NCI-H128 (cell line): Measurements from ENCODE around the gene PC.
A peak's percentile ranks its signal among the peaks of the same experiment; 100 is the strongest.
"Not testable (repeated sequence)": the region's sequence is repeated elsewhere in the genome, so short reads cannot be mapped to it uniquely, and the experiment has no call there.

Source experiments
- DNase-seq: peaks from one replicate; lab custom pipeline; 2025; ENCODE audit not compliant: unreplicated experiment; lab: John Stamatoyannopoulos, UW

The PC gene

DNA sequence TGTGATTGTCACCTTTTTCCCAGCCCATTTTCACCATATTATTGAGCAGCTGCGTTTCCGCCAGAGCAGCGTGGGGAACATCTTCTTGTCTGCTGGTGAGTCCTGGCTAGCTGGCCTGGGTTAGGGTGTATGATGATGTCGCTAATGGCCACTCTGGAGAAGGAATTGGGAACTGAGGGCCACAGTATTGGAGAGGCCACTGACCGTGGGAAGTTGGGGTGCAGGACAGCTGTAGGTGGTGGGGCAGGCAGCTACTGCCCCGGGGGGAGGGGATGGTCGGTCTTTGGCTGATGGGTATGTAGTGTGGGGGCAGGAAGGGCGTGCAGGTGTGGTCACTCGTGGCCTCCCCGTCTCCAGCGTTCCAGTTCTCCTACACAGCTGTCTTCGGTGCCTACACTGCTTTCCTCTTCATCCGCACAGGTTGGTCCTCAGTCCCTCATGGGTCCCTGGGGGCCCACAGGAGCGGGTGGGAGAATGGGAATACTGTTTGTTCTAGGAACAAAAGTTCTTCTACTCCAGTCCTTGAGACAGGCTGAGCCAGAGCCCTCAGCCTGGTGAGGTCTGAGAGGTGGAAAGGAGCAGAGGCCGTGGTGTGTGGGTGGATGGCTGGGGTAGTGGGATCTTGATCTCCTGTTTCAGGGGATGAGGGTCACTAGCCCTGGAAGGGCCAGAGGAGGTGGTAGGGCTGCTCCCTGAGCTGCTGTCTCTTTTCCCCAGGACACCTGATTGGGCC, 112.9 kb downstream of the PC start:
- no peak for DNase-seq

- no peak for DNase-seq
Measured at GRCh38 chr11:66844496-66845142, 113.6 kb downstream of the PC start.

DNA sequence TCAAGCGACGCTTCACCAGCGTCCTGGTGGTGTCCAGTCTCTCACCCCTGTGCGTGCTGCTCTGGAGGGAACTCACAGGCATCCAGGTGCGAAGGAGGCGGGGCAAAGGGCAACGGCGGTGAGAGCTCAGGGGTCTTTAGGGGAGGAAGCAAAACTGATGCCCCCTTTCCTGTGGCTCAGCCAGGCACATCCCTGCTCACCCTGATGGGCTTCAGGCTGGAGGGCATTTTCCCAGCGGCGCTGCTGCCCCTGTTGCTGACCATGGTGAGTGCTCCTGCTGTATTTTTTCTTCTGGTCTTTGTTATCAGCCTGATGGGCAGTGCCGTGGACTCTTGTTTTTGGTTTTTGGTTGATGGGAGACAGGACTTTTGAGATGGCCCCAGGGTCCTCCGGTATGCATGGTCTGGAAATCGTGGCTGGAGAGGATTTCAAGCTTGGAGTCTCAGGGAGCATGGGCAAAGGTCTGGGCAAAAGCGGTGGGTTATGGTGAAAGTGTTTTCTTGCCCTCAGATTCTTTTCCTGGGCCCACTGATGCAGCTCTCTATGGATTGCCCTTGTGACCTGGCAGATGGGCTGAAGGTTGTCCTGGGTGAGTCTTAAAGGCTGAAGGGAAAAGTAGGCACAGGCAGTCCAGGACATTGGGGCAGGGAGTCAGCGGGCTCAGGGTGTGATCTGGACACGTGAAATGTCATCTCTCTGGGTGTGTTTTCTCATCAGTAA, 114.2 kb downstream of the PC start:
- no peak for DNase-seq

GRCh38 chr11:66842896-66843775, 115.0 kb downstream of the PC start, which contains the start of gene RCE1:
Gene RCE1 (plus strand): TSS chr11:66843441. CDS start chr11:66843456, 15 bp downstream.
- peak; percentile 88 for DNase-seq

GRCh38 chr11:66842501-66842895, 115.7 kb downstream of the PC start:
- no peak for DNase-seq

GRCh38 chr11:66841861-66842260, 116.3 kb downstream of the PC start:
- DNase-seq, result no peak

DNA sequence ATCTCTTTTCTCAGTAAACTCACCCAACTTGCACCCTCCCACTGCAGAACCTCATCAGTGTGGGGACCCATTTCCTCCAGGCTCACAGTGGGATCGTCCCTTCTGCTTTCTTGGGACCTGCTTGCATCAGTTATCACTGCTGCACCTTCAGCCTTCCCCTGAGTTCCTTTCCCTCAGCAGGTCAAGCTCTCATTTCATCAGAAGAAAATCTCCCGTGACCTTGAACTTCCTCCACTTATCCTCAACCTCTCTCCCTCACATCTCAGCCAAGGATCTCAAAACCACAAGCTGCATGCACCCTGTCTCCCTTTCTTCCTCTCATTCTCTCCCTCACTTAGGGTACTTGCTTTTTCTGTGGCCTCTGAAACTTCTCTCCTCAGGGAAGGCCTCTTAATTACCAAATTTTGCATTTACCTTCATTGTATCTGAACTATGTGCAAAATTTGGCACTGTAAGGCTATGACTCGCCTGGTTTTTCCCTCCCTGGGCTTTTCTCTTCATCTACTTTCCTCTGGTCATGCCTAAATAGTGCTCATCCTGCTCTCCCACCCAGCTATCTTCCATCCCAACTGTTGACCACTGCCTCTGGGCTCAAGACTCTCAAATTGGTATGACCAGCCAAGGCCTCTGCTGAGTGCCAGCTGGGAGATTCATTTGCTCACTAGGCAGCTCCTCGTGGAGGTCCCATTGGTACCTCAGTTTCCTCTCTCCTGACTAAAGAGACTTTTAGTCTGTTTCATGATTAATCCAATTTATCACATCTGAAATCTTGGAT, 117.7 kb downstream of the PC start:
- DNase-seq, result no peak

DNA sequence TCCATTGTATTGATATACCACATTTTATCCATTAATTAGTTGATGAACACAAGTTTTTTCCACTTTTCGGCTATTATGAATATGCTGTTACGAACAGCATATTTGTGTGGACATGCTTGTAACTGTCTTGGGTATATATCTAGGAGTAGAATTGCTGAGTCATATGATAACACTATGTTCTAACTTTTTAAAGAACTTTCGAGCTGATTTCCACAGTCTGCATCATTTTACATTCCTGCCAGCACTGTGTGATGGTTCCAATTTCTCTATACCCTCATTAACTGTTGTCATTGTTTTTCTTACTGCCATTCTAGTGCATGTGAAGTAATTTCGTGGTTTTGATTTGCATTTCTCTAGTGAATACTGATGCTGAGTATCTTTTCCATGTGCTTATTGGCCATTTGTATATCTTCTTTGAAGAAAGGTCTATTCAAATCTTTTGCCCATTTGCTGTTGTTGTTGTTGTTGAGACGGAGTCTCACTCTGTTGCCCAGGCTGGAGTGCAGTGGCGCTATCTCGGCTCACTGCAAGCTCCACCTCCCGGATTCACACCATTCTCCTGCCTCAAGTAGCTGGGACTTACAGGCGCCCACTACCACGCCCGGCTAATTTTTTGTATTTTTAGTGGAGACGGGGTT, 122.3 kb downstream of the PC start:
- DNase-seq, result no peak

DNA sequence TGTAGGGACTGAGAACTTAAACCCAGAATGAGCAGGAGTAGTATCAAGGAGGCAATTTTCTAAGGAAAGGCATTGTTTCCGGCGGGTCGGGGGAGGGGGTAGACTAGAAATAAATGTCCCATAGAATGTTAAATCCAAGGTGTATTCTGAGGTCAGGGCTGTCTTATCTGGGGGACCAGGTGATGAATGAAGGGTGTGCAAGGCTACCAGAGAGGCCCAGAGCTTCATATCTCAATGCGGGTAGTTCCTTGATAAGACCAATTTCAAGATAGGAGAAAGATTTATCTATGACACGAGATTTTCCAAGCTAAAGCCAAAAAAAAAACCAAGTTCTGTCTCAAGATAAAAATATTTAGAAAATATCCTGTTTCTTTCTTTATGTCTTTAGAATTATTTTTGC, 123.2 kb downstream of the PC start:
- no peak for DNase-seq

- no peak for DNase-seq
Measured at GRCh38 chr11:66834539-66834845, 123.7 kb downstream of the PC start.

GRCh38 chr11:66824573-66824972, 133.6 kb downstream of the PC start:
- not testable (repeated sequence) for DNase-seq

DNA sequence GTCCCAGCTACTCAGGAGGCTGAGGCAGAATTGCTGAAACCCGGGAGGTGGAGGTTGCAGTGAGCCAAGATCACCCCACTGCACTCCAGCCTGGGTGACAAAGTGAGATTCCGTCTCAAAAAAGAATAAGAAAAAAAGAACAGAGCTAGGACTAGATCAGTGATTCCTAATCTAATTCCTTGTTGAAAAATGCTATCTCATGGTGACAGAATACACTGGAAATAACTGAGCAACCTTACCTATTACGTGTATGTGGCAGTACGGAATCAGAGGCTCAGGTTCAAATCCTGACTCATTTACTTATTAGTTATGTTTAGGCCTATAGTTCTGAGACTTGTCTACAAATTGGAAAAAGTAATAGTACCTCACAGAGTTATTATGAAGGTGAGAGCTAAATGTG, 134.5 kb downstream of the PC start:
- no peak for DNase-seq

DNA sequence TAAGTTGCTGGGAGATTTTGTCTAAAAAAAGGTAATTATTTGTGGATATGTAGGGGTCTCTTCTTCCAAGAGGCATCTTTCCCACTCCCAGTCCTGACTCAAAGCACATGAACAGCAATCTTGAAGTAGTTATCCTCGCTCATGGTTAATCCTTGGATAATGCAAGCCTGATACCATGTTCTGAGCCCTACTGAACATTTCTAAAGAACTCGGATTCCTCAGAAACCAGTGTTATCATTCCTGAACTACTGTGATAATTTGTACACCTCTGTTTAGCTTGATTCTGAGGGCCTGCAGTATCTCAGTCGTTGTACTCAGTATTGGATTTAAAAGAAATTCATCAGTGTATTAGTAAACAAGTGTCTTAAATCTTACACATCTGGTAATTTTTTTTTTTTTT, 137.3 kb downstream of the PC start:
- DNase-seq, result no peak

DNA sequence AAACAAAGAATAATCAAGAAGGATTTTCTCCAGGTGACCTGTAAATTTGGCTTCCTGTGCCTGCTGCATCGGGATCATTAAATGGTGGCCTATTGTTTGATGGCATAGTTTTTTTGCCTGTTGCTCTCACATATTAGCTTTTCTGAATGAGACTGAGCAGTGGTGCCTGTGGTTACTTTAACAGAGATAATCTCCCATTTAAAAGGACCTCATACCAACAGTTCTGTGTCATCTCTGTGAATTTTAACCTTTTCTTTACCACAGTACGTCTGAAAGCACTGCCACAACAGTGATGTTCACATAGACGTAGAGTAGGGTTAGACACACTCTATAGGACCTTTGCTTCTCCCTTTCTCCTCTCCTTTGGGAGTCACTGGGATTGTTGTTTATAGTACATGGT, 137.8 kb downstream of the PC start:
- no peak for DNase-seq

DNA sequence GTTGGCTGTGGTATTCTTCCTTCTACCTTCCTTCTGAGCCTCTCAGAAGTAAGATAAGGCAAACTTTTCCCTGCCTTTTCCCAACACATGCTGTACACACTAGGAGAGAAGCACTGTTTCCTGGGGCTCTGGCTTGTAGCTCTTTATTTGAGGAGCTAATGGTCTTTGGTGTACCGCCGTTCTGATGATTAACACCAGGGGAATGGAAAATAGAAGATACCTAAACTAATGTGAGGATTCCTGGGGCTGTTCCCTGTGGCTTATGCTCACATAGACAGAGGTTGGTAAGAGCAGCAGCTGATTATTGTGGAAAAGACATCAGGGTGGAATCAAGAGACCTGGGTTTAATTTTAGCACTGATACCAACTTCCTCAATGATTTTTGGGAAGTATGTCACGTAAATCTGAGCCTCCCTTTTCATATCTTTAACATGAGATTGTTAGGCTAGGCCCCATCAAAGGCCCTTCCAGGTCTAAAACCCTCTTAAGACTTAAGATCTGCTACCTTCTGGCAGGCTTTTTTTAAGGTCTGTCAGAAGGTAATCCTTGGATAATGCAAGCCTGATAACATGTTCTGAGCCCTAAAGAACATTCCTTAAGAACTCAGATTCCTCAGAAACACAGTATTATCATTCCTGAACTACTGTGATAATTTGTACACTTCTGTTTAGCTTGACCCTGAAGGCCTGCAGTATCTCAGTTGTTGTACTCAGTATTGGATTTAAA, 139.8 kb downstream of the PC start:
- no peak for DNase-seq

DNA sequence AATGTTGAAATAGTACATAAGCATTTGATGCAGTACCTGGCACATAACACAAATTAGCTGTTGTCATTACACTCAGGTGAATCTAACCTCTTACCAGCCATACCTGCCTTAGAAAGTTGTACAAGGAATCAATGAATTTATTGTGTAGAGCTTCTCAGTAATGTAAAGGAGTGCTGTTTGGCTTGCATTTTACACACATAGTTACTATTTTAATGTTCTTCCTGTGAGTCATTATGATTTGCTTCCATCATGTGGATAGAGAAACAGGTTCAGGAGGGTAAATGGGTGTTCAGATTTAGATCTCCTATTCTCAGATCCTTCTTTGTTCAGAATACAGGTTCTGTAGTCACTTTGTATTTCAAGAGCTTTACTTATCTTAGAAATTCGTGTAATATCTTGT, 142.5 kb downstream of the PC start:
- no peak for DNase-seq

DNA sequence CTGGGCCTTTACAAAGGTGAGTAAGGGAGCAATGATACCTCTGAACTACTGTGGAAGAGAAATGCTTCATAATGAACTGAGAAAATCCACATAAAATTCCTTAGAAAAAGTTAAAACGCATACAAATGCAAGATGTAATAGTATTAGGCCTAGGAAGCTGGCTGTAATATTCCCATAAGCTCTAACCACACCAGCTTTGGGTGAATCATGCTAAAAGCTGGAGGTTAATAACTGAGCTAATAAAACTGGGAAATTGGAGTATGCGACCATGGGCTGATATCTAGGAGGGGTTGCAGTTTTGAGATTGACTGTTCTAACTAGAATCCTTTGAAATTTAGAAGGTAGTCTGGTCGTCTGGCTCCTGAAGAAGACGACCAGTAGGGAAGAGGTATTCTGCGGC, 143.5 kb downstream of the PC start:
- no peak for DNase-seq

- DNase-seq, result no peak
Measured at GRCh38 chr11:66810576-66811185, 147.5 kb downstream of the PC start.

GRCh38 chr11:66809592-66809991, 148.6 kb downstream of the PC start:
- DNase-seq, result no peak
